ENCODE measurements around the gene CCDC136. TPM values are rescaled to one million over a fixed set of nuclear protein-coding genes. Genes with fewer than 3 reads are reported as not detected.

The CCDC136 gene
- total RNA-seq, 1 donor from 2014 or later = 6.5 TPM

DNA sequence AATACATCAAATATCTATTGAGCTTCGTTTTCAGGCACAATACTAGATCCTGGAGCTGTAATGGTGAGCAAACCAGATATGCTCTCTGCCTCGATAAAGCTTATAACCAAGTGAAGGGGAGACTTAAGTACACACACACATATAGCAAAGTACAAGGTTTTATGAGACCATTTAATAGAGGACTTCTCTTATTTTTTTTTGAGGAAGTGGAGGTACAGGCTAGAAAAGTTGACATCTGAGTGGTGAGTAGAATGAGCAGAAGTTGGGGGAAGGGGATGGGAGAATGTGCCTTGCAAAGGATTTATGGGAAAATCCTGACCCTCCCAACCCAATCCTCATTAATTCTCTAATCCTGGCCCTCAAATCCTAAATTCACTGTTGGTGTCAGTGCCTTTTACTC, 7.7 kb downstream of the CCDC136 start:
- no peak for ATAC-seq
- no peak for DNase-seq
- intact Hi-C loops (cut with micrococcal nuclease) = no loop called here

DNA sequence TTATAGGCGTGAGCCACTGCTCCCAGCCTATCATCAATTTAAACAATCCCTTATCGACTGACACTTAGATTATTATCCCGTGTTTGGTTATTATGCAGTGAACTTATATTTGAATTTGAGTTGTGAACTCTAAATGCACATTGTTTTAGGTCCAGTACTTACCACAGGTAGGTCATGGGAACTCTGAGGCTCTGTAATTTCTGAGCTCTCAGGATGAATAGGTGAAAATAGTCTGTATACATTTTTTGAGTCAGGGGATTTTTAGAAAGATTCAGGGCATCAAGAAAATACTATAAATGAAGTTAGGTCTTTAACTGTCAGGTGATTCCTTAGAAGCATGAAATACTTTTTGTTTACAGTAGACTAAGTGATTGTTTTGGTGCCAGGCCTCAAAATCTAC, 8.8 kb downstream of the CCDC136 start:
- DNase-seq = no peak
- ATAC-seq = no peak
- intact Hi-C loops (cut with micrococcal nuclease) = no loop called here

DNA sequence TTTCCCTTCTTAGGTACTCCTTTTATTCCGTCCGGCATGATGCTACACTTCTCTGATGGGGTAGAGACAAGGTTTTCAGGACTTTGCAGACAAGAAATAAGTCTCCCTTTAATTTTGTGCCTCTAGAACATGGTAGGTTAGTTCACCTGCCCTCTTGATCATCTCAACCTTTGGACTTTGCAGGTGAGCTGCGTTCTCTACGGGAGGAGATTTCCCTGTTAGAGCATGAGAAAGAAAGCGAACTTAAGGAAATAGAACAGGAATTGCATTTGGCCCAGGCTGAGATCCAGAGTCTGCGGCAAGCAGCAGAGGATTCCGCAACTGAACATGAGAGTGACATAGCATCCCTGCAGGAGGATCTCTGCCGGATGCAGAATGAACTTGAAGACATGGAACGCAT, 9.2 kb downstream of the CCDC136 start:
- ATAC-seq = no peak
- intact Hi-C loops (cut with micrococcal nuclease) = no loop called here
- no peak for DNase-seq

DNA sequence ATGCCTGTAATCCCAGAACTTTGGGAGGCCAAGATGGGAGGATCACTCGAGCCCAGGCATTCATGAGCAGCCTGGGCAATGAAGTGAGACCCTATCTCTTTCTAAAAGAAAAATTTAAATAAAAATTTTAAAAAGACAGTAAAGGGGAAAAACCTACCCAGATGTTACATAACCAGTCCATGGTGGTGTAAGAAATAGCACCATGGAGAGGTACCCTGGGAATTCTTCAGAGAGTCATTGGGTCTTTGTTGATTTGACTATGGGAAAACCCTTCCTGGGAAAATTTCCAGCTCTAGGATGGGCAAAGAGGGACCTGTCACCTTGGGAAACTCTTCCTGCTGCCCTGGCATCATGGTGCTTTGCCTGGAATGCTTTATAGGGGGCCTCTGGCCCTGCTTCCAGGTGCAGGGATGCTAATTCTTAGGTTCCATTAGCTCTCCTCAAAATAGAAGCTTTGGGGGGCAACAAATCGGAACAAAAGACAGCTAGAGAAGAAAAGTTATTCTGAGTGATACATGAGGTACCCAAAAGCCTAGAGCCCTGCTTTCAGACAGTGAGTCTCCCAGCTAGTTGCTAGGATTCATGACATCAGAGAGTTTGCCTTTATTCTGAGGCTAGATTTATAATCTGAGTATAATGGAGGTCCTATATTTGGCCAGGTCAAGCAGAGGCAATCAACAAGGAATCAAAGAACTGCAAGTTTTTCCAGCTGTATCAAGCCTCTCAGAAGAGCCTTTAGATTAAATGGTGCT, 10.1 kb downstream of the CCDC136 start:
- ATAC-seq (no peak), DNase-seq (no peak)
- intact Hi-C loops (cut with micrococcal nuclease) = no loop called here

DNA sequence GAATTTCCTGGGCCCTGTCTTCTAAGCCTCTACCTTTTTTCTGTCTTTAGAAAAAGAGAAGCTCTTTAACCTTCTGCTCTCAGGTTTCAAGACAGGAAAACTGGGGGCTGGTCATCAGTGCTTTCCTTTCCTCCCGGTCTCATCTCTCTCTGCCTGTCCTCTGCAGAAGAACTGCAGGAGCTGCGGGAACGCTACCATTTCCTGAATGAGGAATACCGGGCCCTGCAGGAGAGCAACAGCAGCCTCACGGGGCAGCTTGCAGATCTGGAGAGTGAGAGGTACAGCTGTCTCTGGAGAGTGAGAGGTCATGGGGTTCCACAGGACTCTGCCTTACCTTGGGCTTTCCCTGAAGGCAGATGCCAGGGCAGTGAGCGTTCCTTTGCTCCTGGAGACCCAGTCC, 12.7 kb downstream of the CCDC136 start:
- no peak for DNase-seq
- intact Hi-C loops (cut with micrococcal nuclease) = no loop called here
- no peak for ATAC-seq

DNA sequence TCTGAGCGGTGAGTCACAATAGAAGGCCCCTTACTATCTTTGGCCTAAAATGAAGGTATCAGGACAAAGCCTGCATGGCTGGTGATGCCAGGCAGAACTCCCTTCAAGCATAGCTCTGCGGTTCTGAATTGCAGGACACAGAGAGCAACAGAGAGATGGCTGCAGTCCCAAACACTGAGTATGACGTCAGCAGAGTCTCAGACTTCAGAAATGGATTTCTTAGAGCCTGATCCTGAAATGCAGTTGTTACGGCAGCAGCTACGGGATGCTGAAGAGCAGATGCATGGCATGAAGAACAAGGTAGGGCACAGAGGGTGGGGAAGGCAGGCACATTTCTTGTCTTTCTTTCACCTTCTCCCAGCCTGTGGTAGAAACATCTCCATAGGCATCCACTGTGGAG, 13.5 kb downstream of the CCDC136 start:
- no peak for DNase-seq
- no peak for ATAC-seq
- intact Hi-C loops (cut with micrococcal nuclease) = no loop called here

DNA sequence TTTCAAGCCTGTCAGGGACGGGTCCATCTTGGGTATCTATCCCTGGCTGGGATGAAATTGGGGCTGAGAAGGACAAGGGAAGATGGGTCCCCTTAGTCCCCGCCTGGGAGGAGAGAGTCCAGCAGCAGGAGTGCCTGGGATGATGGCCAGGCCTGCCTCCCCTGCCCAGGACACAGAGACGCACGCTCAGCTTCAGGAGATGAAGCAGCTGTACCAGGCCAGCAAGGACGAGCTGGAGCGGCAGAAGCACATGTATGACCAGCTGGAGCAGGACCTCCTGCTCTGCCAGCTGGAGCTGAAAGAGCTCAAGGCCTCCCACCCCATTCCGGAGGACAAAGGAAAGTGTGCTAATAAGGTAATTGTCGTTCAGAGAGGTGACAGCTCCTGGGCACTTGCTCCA, 15.4 kb downstream of the CCDC136 start:
- no peak for DNase-seq

DNA sequence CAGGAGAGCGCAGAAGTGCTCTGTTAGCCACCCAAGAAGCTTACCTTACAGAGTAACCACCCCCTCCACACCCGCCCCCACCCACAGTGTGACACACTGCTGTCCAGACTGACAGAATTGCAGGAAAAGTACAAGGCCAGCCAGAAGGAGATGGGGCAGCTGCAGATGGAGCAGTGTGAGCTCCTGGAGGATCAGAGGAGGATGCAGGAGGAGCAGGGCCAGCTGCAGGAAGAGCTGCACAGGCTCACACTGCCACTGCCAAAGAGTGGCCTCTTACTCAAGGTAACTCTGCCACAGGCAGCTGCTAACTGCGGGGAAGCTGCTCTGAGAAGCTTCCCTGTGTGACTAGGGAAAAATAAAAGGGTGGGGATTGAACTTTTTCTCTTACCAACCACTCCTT, 17.6 kb downstream of the CCDC136 start:
- no peak for ATAC-seq
- intact Hi-C loops (cut with micrococcal nuclease) = no loop called here

More for the DNA sequence above, 15.4 kb downstream of the CCDC136 start:
- intact Hi-C loops (cut with micrococcal nuclease) = no loop called here
- ATAC-seq = no peak

GRCh38 chr7:128810473-128810872, 18.7 kb downstream of the CCDC136 start:
- intact Hi-C loops (cut with micrococcal nuclease) = no loop called here
- no peak for ATAC-seq
- no peak for DNase-seq

More for the DNA sequence above, 17.6 kb downstream of the CCDC136 start:
- no peak for DNase-seq

DNA sequence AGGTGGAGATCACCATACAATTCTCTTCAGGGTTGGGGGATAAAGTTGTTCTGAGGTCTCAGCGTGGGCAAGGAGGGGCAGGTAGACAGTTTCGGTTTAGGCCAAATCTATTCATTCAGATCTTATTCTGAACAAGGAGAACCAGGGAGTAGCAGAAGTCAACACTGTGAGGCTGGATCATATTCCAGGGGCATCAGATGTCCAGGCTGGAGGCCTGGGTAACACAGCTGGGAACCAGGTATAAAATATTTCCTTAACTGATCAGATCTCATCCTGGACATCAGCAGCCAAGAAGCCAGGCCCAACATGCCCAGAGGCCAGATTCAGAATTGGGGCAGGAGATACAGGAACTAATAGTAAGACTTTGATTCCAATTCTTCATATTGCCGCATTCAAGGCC, 19.2 kb downstream of the CCDC136 start:
- intact Hi-C loops (cut with micrococcal nuclease) = no loop called here
- DNase-seq (no peak), ATAC-seq (no peak)

GRCh38 chr7:128811631-128812430, 20.1 kb downstream of the CCDC136 start:
- no peak for DNase-seq

GRCh38 chr7:128812514-128813168, 20.9 kb downstream of the CCDC136 start:
- DNase-seq (peak; percentile 73), ATAC-seq (peak; percentile 77)
- intact Hi-C loops (cut with micrococcal nuclease) = no loop called here

More at GRCh38 chr7:128811631-128812430, 20.1 kb downstream of the CCDC136 start:
- intact Hi-C loops (cut with micrococcal nuclease) = no loop called here
- ATAC-seq = no peak

- ATAC-seq = no peak
- no peak for DNase-seq
- intact Hi-C loops (cut with micrococcal nuclease) = no loop called here
These were observed 22.7 kb downstream of the CCDC136 start for GRCh38 chr7:128814499-128814898.

GRCh38 chr7:128815289-128815942, 23.6 kb downstream of the CCDC136 start:
- intact Hi-C loops (cut with micrococcal nuclease) = no loop called here
- ATAC-seq = peak; percentile 25
- DNase-seq = no peak

DNA sequence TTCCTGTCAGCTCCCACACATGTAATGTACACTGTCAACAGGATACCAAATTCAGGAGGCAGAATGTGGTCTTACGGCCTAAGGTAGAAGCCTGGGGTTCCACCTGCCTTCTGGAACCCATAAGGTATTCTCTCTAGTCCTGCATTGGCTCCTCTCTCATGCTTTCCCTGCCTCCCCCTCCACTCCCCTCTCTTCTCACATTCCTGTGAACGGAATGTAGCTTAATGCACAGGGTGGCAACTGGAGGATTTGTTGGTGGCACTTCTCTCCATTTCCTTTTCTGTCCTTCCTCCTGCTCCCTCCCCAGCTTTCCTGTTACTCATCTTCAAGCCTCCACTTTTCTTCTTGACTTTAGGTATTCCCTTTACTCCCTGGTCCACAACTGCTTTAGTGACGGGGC, 26.9 kb downstream of the CCDC136 start:
- intact Hi-C loops (cut with micrococcal nuclease) = no loop called here
- DNase-seq = no peak
- no peak for ATAC-seq

DNA sequence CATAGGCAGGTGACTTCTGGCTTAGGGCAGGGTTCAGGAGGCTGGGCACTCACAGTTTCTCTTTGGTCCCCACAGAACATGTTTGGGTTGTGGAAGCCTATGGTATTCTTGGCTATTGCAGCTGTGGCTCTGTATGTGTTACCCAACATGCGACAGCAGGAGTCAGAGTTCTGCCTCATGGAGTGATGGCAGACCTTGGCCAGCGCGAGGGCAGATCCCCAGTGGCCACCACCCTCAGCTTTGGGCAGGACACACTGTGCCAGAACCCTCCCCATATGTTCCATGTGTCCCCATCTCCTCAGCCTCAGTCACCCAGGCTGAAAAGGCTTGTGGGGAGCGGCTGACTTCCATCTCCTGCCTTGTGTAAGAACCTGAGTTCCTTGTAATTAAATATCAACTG, 30.0 kb downstream of the CCDC136 start:
- peak; percentile 42 for ATAC-seq
- no peak for DNase-seq
- intact Hi-C loops (cut with micrococcal nuclease) = no loop called here

- intact Hi-C loops (cut with micrococcal nuclease) = no loop called here
- ATAC-seq = no peak
- DNase-seq = no peak
These were observed 34.7 kb downstream of the CCDC136 start for GRCh38 chr7:128826512-128826911.

GRCh38 chr7:128826916-128827247, 35.1 kb downstream of the CCDC136 start:
- ATAC-seq (no peak), DNase-seq (no peak)
- intact Hi-C loops (cut with micrococcal nuclease) = no loop called here

DNA sequence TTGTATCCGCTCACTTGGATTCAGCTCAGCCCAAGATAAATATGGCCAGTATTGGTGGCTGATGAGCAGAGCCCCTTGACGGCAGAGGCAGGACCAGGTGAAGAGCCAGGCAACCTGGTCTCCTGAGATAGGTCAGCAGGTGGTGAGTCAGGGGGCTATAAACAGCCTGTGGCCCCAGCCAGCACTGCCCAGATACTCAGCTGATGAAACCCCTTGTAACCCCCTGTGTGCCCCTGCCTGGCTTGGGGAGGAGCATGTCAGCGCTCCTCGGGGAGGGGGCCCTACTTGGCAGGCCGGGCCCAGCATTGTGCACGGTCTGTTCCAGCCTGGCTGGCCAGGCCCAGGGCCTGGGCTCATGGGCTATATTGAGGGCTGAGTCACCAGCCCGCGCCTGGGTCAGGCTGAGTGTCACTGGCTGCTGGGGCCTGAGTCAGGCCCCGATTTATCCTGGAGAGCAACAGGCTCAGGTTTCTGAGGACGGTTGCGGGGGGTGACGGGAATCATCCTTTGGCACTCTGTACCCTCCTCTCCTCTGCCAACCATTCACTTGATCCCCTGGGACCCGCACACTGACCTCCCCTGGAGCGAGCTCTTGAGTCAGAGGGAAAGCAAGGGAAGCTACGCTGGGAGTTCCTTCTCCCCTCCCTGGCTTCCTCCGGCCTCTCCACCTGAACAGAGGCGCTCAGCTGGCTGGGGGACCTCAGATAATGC, 35.6 kb downstream of the CCDC136 start:
- peak; percentile 65 for ATAC-seq
- intact Hi-C loops (cut with micrococcal nuclease) = no loop called here

More for the DNA sequence above, 35.6 kb downstream of the CCDC136 start:
- DNase-seq = peak; percentile 82
